Ishikawa (cell line): ENCODE data around the gene DYNLT2.

Source experiments
- FOXM1 ChIP-seq: IDR thresholded peaks from 2 replicates; pipeline ENCODE4 v1.6.1; 2012; ENCODE audit warnings: low read depth, borderline replicate concordance
- TAF1 ChIP-seq: IDR thresholded peaks from 2 replicates; pipeline ENCODE4 v1.6.1; 2012; ENCODE audit warnings: low read depth, mild to moderate bottlenecking
- TF ChIP-seq, protein P1 (sequence below): IDR thresholded peaks from 2 replicates; pipeline ENCODE4 v1.6.1; 2012; ENCODE audit warnings: low read depth, mild to moderate bottlenecking

DNA sequence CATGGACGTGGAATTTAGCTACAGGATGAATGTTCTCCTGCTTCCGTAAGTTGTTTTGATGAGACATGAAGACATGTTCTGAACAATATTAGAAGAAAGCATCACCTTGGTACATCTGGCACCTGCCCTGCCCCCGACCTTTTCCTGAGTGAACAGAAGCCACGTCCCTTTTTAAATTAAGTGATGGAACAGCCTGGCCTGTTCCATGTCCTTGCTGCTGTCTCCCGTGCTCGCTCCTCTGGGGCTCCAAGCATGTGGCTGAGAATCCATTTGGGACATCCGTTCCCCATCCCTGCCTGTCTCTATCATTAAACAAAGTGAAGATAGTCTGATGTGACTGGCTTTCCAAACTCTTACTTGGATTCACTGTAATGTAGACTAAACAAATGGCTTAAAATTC lies 36.4 kb upstream of the DYNLT2 start:
- TF ChIP-seq, protein P1, sequence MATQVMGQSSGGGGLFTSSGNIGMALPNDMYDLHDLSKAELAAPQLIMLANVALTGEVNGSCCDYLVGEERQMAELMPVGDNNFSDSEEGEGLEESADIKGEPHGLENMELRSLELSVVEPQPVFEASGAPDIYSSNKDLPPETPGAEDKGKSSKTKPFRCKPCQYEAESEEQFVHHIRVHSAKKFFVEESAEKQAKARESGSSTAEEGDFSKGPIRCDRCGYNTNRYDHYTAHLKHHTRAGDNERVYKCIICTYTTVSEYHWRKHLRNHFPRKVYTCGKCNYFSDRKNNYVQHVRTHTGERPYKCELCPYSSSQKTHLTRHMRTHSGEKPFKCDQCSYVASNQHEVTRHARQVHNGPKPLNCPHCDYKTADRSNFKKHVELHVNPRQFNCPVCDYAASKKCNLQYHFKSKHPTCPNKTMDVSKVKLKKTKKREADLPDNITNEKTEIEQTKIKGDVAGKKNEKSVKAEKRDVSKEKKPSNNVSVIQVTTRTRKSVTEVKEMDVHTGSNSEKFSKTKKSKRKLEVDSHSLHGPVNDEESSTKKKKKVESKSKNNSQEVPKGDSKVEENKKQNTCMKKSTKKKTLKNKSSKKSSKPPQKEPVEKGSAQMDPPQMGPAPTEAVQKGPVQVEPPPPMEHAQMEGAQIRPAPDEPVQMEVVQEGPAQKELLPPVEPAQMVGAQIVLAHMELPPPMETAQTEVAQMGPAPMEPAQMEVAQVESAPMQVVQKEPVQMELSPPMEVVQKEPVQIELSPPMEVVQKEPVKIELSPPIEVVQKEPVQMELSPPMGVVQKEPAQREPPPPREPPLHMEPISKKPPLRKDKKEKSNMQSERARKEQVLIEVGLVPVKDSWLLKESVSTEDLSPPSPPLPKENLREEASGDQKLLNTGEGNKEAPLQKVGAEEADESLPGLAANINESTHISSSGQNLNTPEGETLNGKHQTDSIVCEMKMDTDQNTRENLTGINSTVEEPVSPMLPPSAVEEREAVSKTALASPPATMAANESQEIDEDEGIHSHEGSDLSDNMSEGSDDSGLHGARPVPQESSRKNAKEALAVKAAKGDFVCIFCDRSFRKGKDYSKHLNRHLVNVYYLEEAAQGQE, result no peak
- no peak for TF ChIP-seq TAF1
- no peak for TF ChIP-seq FOXM1
